ENCODE data around the gene OR51B6. TPM values are rescaled to one million over a fixed set of nuclear protein-coding genes. Genes with fewer than 3 reads are reported as not detected.

OR51B6 gene
- polyA plus RNA-seq, 1 donor (not counting 4 experiments of a cell fraction or from before 2014, with no cell fraction given) = not detected

- no peaks in the 10 kb centered on the region for H4K20me1 ChIP-seq (ENCODE audit: control insufficient read depth, extremely low read depth, insufficient read depth, low read length)
- no peaks in the 10 kb centered on the region for H3K4me1 ChIP-seq (ENCODE audit: control insufficient read depth, extremely low read depth, insufficient read depth, low read length)
- H3K27me3 ChIP-seq (ENCODE audit: control insufficient read depth, extremely low read depth, insufficient read depth, low read length) = no peaks in the 10 kb centered on the region
- H3K79me2 ChIP-seq (ENCODE audit: control insufficient read depth, insufficient read depth, low read length) = no peaks in the 10 kb centered on the region
- TF ChIP-seq EZH2 (IDR thresholded peaks at IDR 0.05; ENCODE audit: low read length) = no peak
- TF ChIP-seq, protein P1, sequence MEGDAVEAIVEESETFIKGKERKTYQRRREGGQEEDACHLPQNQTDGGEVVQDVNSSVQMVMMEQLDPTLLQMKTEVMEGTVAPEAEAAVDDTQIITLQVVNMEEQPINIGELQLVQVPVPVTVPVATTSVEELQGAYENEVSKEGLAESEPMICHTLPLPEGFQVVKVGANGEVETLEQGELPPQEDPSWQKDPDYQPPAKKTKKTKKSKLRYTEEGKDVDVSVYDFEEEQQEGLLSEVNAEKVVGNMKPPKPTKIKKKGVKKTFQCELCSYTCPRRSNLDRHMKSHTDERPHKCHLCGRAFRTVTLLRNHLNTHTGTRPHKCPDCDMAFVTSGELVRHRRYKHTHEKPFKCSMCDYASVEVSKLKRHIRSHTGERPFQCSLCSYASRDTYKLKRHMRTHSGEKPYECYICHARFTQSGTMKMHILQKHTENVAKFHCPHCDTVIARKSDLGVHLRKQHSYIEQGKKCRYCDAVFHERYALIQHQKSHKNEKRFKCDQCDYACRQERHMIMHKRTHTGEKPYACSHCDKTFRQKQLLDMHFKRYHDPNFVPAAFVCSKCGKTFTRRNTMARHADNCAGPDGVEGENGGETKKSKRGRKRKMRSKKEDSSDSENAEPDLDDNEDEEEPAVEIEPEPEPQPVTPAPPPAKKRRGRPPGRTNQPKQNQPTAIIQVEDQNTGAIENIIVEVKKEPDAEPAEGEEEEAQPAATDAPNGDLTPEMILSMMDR (optimal IDR thresholded peaks at IDR 0.05 in 1 of 3, IDR thresholded peaks at IDR 0.05 in 1 of 3, conservative IDR thresholded peaks at IDR 0.05 in 1 of 3; ENCODE audit: extremely low read depth in 1 of 3, insufficient read depth in 2 of 3, low read length in 3 of 3) = no peak
- DNase-seq (ENCODE audit: low read depth, low spot score) (no peak), FAIRE-seq (no peak)
- no peak overlapping the region for H3K4me3 ChIP-seq (ENCODE audit: control insufficient read depth in 2 of 3, extremely low read depth in 1 of 3, insufficient read depth in 2 of 3, low read depth in 1 of 3, low read length in 3 of 3)
- no peak overlapping the region for H3K27ac ChIP-seq (ENCODE audit: control insufficient read depth, insufficient read depth, low read length)
- no peak overlapping the region for H2AFZ ChIP-seq (ENCODE audit: control insufficient read depth, low read length)
- dilution Hi-C loops (cut with MboI; ENCODE audit: extremely low pct_ligation_motif_present, low sequenced_read_pairs) = no loop called here
- no peak overlapping the region for H3K4me2 ChIP-seq (ENCODE audit: control insufficient read depth, extremely low read depth, insufficient read depth, low read depth, low read length)
- no peaks in the 10 kb centered on the region for H3K9me1 ChIP-seq (ENCODE audit: control insufficient read depth, extremely low read depth, insufficient read depth, low read length)
- H3K36me3 ChIP-seq (ENCODE audit: control insufficient read depth in 2 of 2, extremely low read depth in 1 of 2, insufficient read depth in 2 of 2, low read length in 2 of 2) = no peaks in the 10 kb centered on the region
- H3K9ac ChIP-seq (ENCODE audit: control insufficient read depth, extremely low read depth, insufficient read depth, low read length) = no peak overlapping the region
- no peaks in the 10 kb centered on the region for H3K9me3 ChIP-seq (ENCODE audit: control insufficient read depth, low read depth, low read length)
Observed at GRCh38 chr11:5368502-5369043, 17.3 kb downstream of the OR51B6 start.

DNA sequence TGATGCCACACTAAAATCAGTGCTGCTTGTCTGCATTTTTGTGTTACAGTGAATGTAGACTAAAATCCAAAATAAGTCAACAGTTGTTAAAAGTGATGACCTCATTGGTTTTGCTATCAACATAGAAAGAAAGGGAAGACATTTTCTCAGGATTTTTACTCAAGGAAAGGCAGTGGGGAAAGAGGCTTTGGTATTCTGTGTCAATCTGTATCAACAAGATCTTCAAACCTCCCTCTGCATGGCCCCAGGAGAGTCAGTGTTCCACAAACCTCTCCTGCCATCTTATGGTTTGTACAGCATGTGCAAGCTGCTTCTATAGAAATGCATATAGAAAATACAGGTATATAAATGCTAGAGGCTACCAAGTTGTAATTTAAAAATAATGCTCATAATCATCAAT is 18.5 kb downstream of the OR51B6 start:
- FAIRE-seq = no peak
- no peaks in the 10 kb centered on the region for H3K36me3 ChIP-seq (ENCODE audit: control insufficient read depth in 2 of 2, extremely low read depth in 1 of 2, insufficient read depth in 2 of 2, low read length in 2 of 2)
- H4K20me1 ChIP-seq (ENCODE audit: control insufficient read depth, extremely low read depth, insufficient read depth, low read length) = no peaks in the 10 kb centered on the region
- TF ChIP-seq, protein P1 (optimal IDR thresholded peaks at IDR 0.05 in 1 of 3, IDR thresholded peaks at IDR 0.05 in 1 of 3, conservative IDR thresholded peaks at IDR 0.05 in 1 of 3; ENCODE audit: extremely low read depth in 1 of 3, insufficient read depth in 2 of 3, low read length in 3 of 3) = peak in 2 of 3 experiments; percentile 17 to 25
- TF ChIP-seq EZH2 (IDR thresholded peaks at IDR 0.05; ENCODE audit: low read length) = no peak
- no peaks in the 10 kb centered on the region for H3K79me2 ChIP-seq (ENCODE audit: control insufficient read depth, insufficient read depth, low read length)
- no peaks in the 10 kb centered on the region for H3K27me3 ChIP-seq (ENCODE audit: control insufficient read depth, extremely low read depth, insufficient read depth, low read length)
- no peak overlapping the region for H3K4me2 ChIP-seq (ENCODE audit: control insufficient read depth, extremely low read depth, insufficient read depth, low read depth, low read length)
- dilution Hi-C loops (cut with MboI; ENCODE audit: extremely low pct_ligation_motif_present, low sequenced_read_pairs) = no loop called here
- no peaks in the 10 kb centered on the region for H3K9me1 ChIP-seq (ENCODE audit: control insufficient read depth, extremely low read depth, insufficient read depth, low read length)
- no peak overlapping the region for H3K4me3 ChIP-seq (ENCODE audit: control insufficient read depth in 2 of 3, extremely low read depth in 1 of 3, insufficient read depth in 2 of 3, low read depth in 1 of 3, low read length in 3 of 3)
- no peak overlapping the region for H3K9ac ChIP-seq (ENCODE audit: control insufficient read depth, extremely low read depth, insufficient read depth, low read length)
- H3K4me1 ChIP-seq (ENCODE audit: control insufficient read depth, extremely low read depth, insufficient read depth, low read length) = no peaks in the 10 kb centered on the region
- no peak overlapping the region for H2AFZ ChIP-seq (ENCODE audit: control insufficient read depth, low read length)
- H3K9me3 ChIP-seq (ENCODE audit: control insufficient read depth, low read depth, low read length) = no peaks in the 10 kb centered on the region
- no peak for DNase-seq (ENCODE audit: low read depth, low spot score)
- H3K27ac ChIP-seq (ENCODE audit: control insufficient read depth, insufficient read depth, low read length) = no peak overlapping the region
